Fibroblast of peridontal ligament (primary cell): Measurements from ENCODE around the gene ATG101.
"Not testable (repeated sequence)": the region's sequence is repeated elsewhere in the genome, so short reads cannot be mapped to it uniquely, and the experiment has no call there.

Experiments
- DNase-seq: peaks from one replicate; pipeline ENCODE4 v3.0.0-alpha.2; 2010; ENCODE audit errors: extremely low read depth

The ATG101 gene

DNA sequence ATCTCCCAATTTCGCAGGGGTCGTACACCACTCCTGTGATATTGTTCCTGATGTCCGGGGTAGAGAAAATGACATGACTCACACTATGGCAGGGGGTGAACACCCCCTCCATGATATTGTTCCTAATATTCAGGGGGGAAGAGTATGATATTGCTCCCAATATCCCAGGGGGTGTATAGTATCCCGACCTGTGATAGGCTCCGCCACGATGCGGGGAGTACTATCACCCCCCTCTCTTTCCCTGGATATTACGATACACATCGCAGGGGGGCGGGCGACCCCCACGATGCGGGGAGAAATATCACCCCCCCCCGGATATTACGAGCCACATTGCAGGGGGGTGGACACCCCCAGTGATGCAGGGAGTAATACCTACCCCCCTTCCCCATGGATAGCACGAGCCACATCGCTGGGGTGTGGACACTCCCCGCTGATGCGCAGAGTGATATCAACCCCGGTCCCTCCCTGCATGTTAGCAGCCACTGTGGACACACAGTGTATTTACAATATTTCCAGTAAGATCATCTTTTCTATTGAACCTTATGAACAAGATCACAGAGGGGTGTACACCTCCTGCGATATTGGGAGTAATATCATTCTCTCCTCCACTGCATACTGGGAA, 27.4 kb downstream of the ATG101 start:
- DNase-seq, result no peak

GRCh38 chr12:52104431-52105089, 34.8 kb downstream of the ATG101 start:
- not testable (repeated sequence) for DNase-seq

DNA sequence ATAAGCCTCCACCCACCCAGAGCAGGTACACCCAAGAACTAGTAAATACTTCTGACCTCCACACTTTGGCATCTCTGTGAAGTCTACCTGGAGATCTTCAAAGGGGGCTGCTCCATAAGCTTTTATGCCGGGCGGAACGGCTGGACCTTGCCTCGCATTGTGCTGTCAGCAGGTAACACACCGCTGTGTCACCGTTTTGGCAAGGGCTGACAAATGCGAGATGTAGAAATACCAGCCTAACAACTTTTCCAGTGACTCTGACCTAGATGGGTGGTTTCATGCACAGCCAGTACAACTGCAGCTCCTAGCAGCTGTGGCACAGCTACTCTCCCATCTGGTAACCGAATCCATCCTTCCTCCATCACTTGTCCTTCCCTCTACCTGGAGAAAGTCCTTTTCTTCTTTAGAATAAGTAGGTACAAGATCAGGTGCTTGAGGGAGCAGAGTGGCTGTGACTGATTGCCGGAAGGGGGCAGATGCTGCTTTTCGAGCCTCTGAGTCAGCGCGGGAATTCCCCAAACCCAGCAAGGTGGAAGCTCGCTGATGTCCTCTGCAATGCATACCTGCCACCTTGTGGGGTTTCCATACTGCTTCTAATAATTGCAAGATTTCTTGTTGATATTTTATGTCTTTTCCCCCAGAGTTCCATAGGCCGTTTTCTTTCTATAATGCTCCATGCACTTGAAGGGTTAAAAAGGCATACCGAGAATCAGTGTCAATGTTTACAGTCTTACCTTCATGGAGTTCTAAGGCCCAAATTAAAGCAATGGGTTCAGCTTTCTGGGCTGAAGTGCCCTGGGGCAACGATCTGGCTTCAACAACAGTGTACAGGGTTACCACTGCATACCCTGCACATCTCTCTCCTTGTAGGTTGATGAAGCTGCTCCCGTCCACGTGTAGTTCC, 46.7 kb downstream of the ATG101 start:
- DNase-seq, result not testable (repeated sequence)

GRCh38 chr12:52117806-52118475, 48.2 kb downstream of the ATG101 start:
- not testable (repeated sequence) for DNase-seq

- DNase-seq, result no peak
These were observed 49.8 kb downstream of the ATG101 start for GRCh38 chr12:52119398-52120254.

DNA sequence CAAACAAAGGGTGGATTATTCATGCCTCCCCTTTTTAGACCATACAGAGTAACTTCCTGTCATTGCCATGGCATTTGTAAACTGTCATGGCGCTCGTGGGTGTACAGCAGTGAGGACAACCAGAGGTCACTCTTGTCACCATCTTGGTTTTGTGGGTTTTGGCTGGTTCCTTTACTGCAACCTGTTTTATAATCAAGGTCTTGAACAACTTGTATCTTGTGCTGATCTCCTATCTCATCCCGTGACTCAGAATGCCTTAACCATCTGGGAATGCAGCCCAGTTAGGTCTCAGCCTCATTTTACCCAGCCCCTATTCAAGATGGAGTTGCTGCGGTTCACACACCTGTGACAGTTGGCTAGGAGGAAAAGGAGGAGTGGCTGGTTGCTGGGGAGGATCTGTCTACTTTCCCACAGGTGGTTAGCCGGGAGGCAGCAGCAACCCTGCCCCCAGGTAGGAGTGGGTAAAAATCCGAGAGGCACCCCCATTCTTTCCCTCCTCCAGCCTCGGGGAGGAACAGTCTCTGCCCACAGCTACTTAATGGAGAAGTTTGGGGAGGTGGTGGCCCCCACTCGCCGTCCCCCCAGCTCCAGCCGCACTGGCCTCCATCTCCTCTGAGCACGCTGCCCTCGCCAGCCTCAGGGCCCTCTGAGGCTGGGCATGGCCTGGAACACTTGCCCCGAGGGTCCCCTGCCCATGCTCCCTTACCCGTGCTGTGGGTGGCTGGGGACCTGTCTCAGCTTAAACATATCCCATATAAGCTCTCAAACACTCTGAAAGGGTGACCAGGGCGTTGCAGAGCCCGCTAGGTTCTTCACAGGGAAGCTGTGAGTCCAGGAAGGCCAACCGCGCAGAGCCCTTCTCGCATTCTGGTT, 51.4 kb downstream of the ATG101 start:
- DNase-seq, result no peak

- peak; percentile 49 for DNase-seq
These were observed 52.2 kb downstream of the ATG101 start for GRCh38 chr12:52121824-52122539.

- no peak for DNase-seq
These were observed 52.7 kb downstream of the ATG101 start for GRCh38 chr12:52122540-52122871.

DNA sequence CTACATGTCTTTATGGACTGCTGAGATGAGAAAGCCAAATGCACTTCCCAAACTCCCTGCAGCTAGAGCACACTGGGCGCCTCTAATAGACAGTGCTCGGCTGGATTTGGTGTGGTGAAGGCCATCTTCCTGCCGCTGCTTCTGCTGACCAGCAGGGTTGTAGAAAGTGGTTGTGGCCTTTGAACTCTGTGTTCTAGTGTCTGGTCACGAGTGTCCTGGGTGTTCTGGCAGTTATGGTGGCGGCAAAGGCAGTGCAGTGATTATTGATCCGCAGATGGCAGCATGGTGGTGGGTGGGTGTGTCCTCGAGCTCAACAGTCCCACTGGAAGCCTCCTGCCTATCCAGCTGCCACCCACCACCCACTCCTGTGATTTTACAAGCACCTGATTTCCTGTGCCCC, 53.1 kb downstream of the ATG101 start:
- no peak for DNase-seq

DNA sequence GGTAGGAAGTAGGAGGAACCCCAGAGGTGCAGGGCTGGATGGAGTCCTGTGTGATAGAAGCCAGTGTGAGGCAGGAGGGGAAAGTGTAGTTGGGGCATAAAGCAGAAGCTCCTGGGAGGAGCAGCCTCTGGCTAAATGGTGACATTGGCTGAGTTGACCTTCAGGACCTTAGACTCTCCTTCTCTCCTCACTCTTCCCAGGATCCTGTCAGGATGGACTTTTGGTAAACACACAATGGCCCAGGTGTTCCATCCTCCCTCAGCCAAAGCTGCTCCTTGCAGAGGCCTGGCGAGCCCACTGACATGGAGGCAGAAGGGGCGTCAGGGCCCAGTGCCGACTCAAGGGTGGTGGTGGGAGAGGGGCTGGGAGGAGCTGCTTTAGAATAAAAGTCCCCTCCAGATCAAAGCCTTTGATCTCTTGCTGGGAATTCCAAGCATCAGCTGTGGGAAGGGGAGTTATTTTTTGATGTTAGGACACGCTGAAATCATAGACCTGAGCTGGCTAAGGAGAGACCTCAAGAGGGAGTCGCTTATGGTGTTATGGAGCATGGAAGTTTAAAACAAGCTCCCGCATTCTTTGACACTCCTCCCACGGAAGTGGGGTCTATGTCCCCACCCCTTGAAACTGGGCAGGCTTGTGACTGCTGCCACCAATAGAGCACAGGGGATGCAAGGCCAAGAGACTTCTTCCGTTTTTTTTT, 53.9 kb downstream of the ATG101 start:
- no peak for DNase-seq

DNA sequence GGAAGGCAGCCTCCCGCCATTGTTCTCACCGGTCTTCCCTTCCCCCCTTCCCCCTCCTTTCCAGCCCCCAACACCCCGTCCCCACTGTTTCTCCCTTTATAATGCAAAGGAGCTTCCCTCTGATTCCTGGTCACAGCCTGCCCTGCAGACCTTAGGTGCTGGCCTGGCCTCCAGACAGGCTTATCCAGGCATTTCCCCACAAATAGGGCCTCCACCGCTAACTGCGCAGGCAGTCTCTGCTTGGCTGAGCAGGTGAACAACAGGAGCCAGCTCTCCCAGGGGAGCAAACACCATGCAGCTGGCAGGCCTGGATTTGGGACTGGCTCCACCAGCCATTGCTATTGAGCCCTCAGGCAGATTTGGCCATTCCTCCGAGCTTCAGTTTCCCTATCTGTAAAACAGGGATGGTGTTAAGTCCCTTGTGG, 55.7 kb downstream of the ATG101 start:
- no peak for DNase-seq

GRCh38 chr12:52126050-52126604, 56.3 kb downstream of the ATG101 start:
- no peak for DNase-seq
